Upper lobe of right lung (tissue), 1 donor: ENCODE results near the gene SLC44A1. TPM values are rescaled to one million over a fixed set of nuclear protein-coding genes. Genes with fewer than 3 reads are reported as not detected.

Experiments used
- ATAC-seq: fragments of 200-7000 bp; cut with Tn5 transposase; one replicate; pipeline ENCODE4 v1.9.1; 2020; ENCODE audit warnings: mild to moderate bottlenecking, moderate library complexity
- DNase-seq: peaks from one replicate; pipeline ENCODE4 v3.0.0-alpha.2; 2020
- H3K27ac ChIP-seq: fragments of 200-600 bp; one replicate; pipeline ENCODE4 v1.8.0; 2022
- H3K27me3 ChIP-seq: fragments of 200-600 bp; one replicate; pipeline ENCODE4 v1.8.0; 2022; ENCODE audit warnings: mild to moderate bottlenecking
- H3K36me3 ChIP-seq: fragments of 200-600 bp; one replicate; pipeline ENCODE4 v1.8.0; 2022
- H3K4me1 ChIP-seq: fragments of 200-600 bp; one replicate; pipeline ENCODE4 v1.8.0; 2022
- H3K4me3 ChIP-seq: fragments of 200-600 bp; one replicate; pipeline ENCODE4 v1.8.0; 2022; ENCODE audit warnings: mild to moderate bottlenecking
- H3K9me3 ChIP-seq: fragments of 200-600 bp; one replicate; pipeline ENCODE4 v1.8.0; 2022
- intact Hi-C: fragments of 100-400 bp; cut with DNase I; formaldehyde crosslinking; loops from one replicate; pipeline ENCODE4 v1.11.0; 2022
- total RNA-seq: library from RNA; stranded (reverse); fragmentation: NEBNext Ultra II Directional; extraction: Animal tissue kit (Norgen Biotek cat#: 25700); gene quantifications from one replicate; pipeline ENCODE4 v1.2.1, GENCODE V29; 2021
- TF ChIP-seq, protein P1 (sequence below): fragments of 200-600 bp; IDR thresholded peaks from one replicate; pipeline ENCODE4 v1.8.0; 2022; ENCODE audit warnings: antibody characterized with exemption
- donor health status: DM: no; HTN: yes; CAD: no; lungs with severe emphysema.

The SLC44A1 gene
- total RNA-seq, 1 donor from 2014 or later, result 66.1 TPM

- Histone ChIP-seq H3K9me3 (no peaks in the 10 kb centered on the region), H3K27ac (no peak overlapping the region), H3K27me3 (no peaks in the 10 kb centered on the region), H3K36me3 (peaks cover 5% of the 10 kb centered on the region), H3K4me1 (no peaks in the 10 kb centered on the region), H3K4me3 (no peak overlapping the region)
- intact Hi-C loops, result no loop called here
- DNase-seq (no peak), ATAC-seq (no peak)
- TF ChIP-seq, protein P1, sequence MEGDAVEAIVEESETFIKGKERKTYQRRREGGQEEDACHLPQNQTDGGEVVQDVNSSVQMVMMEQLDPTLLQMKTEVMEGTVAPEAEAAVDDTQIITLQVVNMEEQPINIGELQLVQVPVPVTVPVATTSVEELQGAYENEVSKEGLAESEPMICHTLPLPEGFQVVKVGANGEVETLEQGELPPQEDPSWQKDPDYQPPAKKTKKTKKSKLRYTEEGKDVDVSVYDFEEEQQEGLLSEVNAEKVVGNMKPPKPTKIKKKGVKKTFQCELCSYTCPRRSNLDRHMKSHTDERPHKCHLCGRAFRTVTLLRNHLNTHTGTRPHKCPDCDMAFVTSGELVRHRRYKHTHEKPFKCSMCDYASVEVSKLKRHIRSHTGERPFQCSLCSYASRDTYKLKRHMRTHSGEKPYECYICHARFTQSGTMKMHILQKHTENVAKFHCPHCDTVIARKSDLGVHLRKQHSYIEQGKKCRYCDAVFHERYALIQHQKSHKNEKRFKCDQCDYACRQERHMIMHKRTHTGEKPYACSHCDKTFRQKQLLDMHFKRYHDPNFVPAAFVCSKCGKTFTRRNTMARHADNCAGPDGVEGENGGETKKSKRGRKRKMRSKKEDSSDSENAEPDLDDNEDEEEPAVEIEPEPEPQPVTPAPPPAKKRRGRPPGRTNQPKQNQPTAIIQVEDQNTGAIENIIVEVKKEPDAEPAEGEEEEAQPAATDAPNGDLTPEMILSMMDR, result no peak
These were observed 149.3 kb downstream of the SLC44A1 start for GRCh38 chr9:105393576-105394344.

DNA sequence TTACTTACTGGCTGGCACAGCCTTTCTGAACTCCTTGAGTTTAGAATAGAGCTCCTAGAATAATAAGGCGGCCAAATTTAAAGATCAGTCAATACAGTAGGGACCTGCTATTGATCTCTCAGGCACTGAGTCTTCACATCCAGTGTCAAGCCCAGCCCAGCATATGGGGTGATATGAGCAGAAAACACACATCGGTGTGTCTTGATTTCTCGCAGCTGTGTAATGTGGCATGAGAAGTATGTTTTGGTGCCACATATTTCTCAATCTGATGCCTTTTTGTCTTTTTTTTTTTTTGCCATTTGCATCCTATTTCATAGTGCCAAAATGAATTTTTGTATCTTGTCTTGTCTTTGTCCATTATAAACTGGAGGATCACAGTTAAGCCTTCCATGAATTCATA lies 152.0 kb downstream of the SLC44A1 start:
- Histone ChIP-seq H3K4me3 (no peak overlapping the region), H3K36me3 (no peaks in the 10 kb centered on the region), H3K4me1 (no peaks in the 10 kb centered on the region), H3K27ac (no peak overlapping the region), H3K27me3 (no peaks in the 10 kb centered on the region), H3K9me3 (no peaks in the 10 kb centered on the region)
- intact Hi-C loops, result no loop called here
- TF ChIP-seq, protein P1, result no peak
- DNase-seq (no peak), ATAC-seq (no peak)

DNA sequence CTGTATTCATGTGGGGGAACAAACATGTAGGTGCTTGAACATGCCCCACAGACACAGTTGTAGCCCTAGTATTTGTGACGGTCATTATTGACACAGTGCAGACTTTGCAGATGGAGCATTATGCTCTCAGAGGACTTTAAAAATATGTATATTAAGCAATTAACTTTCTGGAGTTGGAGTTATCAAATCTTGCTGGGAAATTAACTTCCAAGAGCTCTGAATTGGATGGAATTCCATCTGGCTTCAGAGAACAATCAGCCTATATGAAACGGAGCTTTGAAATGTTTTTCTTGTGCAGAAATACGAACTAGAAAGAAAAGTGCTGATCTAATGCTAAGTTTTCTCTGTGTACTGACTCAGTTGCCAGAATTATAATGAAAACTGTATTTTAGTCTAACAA lies 152.4 kb downstream of the SLC44A1 start:
- TF ChIP-seq, protein P1, result no peak
- Histone ChIP-seq H3K4me1 (no peaks in the 10 kb centered on the region), H3K9me3 (no peaks in the 10 kb centered on the region), H3K36me3 (no peaks in the 10 kb centered on the region), H3K4me3 (no peak overlapping the region), H3K27me3 (no peaks in the 10 kb centered on the region), H3K27ac (no peak overlapping the region)
- DNase-seq (no peak), ATAC-seq (no peak)
- intact Hi-C loops, result no loop called here

GRCh38 chr9:105399117-105399516 lies 154.7 kb downstream of the SLC44A1 start:
- no peak for ATAC-seq
- H3K36me3 ChIP-seq, result no peaks in the 10 kb centered on the region
- H3K27ac ChIP-seq, result no peak overlapping the region
- TF ChIP-seq, protein P1, result no peak
- no peak overlapping the region for H3K4me3 ChIP-seq
- intact Hi-C loops, result no loop called here
- H3K4me1 ChIP-seq, result no peaks in the 10 kb centered on the region
- no peak for DNase-seq
- H3K9me3 ChIP-seq, result no peaks in the 10 kb centered on the region
- H3K27me3 ChIP-seq, result no peaks in the 10 kb centered on the region

GRCh38 chr9:105401651-105402050 lies 157.2 kb downstream of the SLC44A1 start:
- TF ChIP-seq, protein P1, result no peak
- no peak overlapping the region for H3K27ac ChIP-seq
- H3K4me1 ChIP-seq, result no peaks in the 10 kb centered on the region
- ATAC-seq, result no peak
- no peaks in the 10 kb centered on the region for H3K36me3 ChIP-seq
- H3K9me3 ChIP-seq, result no peaks in the 10 kb centered on the region
- DNase-seq, result no peak
- H3K27me3 ChIP-seq, result no peaks in the 10 kb centered on the region
- no peak overlapping the region for H3K4me3 ChIP-seq
- intact Hi-C loops, result no loop called here
